ENCODE measurements around the gene RPS18. TPM values are rescaled to one million over a fixed set of nuclear protein-coding genes. Genes with fewer than 3 reads are reported as not detected.

RPS18 gene
- total RNA-seq, 4 donors from 2014 or later = 1,642 to 3,082 (median 2,562) TPM

DNA sequence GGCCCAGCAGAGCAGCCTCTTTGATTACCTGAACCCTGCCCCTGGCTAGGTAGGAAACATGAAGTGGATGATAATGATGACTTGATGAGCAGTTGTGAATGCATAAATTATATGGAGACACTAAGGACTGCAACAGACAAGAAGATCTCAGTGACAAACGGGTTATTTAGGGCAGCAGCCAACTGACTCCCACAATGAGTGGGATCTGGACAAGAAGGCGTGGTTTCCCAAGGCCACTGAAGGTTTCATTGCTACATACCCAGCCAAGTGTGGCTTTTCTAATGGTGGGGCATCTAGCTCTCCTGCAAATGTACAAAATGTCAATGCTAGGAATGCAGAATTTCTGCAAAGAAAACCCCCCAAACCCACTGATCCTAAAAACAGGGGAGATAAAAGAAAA, 34.1 kb upstream of the RPS18 start:
- intact Hi-C loops (cut with DNase I) = no loop called here
- no peak overlapping the region for H3K27ac ChIP-seq (replicated peaks in 1 of 4)
- peaks cover 0 to 70% (median 5%) of the 10 kb centered on the region in 4 donors for H3K27me3 ChIP-seq
- 50% methylated on average over 2 of the region's 2 CpGs for WGBS
- no peak overlapping the region for H3K4me3 ChIP-seq
- TF ChIP-seq, protein P1, sequence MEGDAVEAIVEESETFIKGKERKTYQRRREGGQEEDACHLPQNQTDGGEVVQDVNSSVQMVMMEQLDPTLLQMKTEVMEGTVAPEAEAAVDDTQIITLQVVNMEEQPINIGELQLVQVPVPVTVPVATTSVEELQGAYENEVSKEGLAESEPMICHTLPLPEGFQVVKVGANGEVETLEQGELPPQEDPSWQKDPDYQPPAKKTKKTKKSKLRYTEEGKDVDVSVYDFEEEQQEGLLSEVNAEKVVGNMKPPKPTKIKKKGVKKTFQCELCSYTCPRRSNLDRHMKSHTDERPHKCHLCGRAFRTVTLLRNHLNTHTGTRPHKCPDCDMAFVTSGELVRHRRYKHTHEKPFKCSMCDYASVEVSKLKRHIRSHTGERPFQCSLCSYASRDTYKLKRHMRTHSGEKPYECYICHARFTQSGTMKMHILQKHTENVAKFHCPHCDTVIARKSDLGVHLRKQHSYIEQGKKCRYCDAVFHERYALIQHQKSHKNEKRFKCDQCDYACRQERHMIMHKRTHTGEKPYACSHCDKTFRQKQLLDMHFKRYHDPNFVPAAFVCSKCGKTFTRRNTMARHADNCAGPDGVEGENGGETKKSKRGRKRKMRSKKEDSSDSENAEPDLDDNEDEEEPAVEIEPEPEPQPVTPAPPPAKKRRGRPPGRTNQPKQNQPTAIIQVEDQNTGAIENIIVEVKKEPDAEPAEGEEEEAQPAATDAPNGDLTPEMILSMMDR (IDR thresholded peaks at IDR 0.05) = no peak
- no peak for TF ChIP-seq POLR2AphosphoS5 (IDR thresholded peaks at IDR 0.05)
- TF ChIP-seq POLR2A (IDR thresholded peaks at IDR 0.05; ENCODE audit: low read depth) = no peak
- TF ChIP-seq EP300 (IDR thresholded peaks at IDR 0.05) = no peak
- no peaks in the 10 kb centered on the region for H3K9me3 ChIP-seq
- H3K36me3 ChIP-seq = no peaks in the 10 kb centered on the region
- no peaks in the 10 kb centered on the region for H3K4me1 ChIP-seq
- no peak for DNase-seq (ENCODE audit: extremely low spot score)

DNA sequence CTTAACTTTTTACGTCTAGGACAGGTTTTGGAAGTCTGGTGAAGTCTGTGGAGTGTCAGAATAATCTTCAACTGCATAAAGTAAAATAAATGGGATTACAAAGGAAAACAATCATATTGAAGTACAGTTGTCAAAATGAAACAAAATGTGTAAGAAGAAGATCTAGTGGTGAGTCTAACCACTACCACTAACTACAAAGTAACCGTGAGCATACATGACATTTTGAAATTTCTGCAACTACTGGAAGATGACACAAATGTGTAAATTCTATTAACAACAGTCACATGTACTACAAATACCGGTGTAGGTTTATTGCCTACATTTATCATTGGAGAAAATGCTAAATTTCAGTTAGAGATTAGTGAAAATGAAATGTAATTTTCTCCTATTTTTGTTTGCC, 29.9 kb upstream of the RPS18 start:
- Histone ChIP-seq H3K4me1 (no peaks in the 10 kb centered on the region), H3K4me3 (no peak overlapping the region), H3K36me3 (no peaks in the 10 kb centered on the region), H3K27ac (replicated peaks in 1 of 4) (no peak overlapping the region), H3K9me3 (no peaks in the 10 kb centered on the region), H3K27me3 (peaks cover 0 to 45% (median 0%) of the 10 kb centered on the region in 4 donors)
- no peak for DNase-seq (ENCODE audit: extremely low spot score)
- TF ChIP-seq POLR2AphosphoS5 (IDR thresholded peaks at IDR 0.05) (no peak), EP300 (IDR thresholded peaks at IDR 0.05) (no peak), POLR2A (IDR thresholded peaks at IDR 0.05; ENCODE audit: low read depth) (no peak)
- TF ChIP-seq, protein P1 (IDR thresholded peaks at IDR 0.05) = no peak
- 62% methylated on average over 3 of the region's 3 CpGs for WGBS
- intact Hi-C loops (cut with DNase I) = no loop called here

DNA sequence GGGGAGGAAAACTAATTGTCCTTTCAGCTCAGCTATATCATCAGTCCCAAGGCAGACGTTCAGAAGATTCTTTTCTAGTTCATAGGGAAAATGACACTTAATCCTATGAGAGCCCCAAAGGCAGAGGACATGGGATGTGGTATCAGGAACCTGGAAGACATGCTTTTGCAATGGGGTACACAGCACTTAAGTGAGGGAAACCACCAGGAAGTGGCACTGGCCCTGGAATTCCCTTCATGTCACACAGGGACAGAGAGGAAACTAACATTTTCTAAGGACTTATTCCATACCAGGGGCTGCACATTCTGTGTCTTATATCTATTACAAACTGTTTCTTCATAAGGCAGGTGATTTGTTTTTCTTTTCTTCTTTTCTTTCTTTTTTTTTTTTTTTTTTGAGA, 28.4 kb upstream of the RPS18 start:
- no peaks in the 10 kb centered on the region for H3K9me3 ChIP-seq
- no peak overlapping the region for H3K4me3 ChIP-seq
- no peak overlapping the region for H3K27ac ChIP-seq (replicated peaks in 1 of 4)
- DNase-seq (ENCODE audit: extremely low spot score) = no peak
- peaks cover 6 to 9% (median 9%) of the 10 kb centered on the region in 4 donors for H3K4me1 ChIP-seq
- H3K36me3 ChIP-seq = no peaks in the 10 kb centered on the region
- H3K27me3 ChIP-seq = peaks cover 0 to 34% (median 0%) of the 10 kb centered on the region in 4 donors
- intact Hi-C loops (cut with DNase I) = no loop called here
- TF ChIP-seq, protein P1 (IDR thresholded peaks at IDR 0.05) = no peak
- no peak for TF ChIP-seq POLR2AphosphoS5 (IDR thresholded peaks at IDR 0.05)
- no peak for TF ChIP-seq EP300 (IDR thresholded peaks at IDR 0.05)
- no peak for TF ChIP-seq POLR2A (IDR thresholded peaks at IDR 0.05; ENCODE audit: low read depth)
- WGBS = 8% methylated on average over 1 of the region's 1 CpG

DNA sequence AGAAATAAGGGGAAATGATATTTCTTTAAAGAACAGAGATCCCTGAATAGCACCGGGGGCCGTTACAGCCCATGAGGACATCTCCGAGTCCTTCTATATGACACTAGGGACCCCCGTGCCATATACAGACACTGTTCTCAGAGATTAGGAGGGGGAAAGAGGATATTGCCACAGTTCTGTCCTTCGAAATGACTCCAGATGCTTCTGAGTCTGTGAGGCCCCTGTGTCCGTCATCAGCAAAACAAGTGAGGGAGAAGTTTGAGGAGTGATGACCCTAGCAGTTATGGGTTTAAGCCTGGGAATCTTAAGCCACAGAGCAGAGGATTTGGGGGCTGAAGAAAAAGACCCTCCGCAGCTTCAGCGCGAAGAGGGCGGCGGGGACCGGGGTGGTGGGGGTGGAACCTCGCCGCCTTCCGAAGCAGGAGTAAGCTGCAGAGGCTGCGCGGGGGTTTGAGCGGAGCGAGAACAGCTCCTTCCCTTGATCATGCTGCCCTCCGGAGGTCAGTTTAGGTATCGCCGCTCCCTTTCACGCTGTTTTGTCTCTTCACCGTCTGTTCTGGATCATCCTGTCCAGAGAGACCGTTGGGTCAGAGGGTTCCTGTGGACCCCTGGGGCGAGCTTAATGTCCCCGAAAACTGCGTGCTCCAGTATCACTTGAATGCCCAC, 23.8 kb upstream of the RPS18 start:
- Histone ChIP-seq H3K9me3 (no peaks in the 10 kb centered on the region), H3K4me1 (peaks cover 24 to 36% (median 31%) of the 10 kb centered on the region in 4 donors), H3K36me3 (peaks cover 0 to 18% (median 14%) of the 10 kb centered on the region in 4 donors), H3K27ac (replicated peaks in 1 of 4) (peak overlapping the region; percentile 92 to 98 (median 94)), H3K27me3 (peaks cover 0 to 10% (median 0%) of the 10 kb centered on the region in 4 donors), H3K4me3 (peak overlapping the region; percentile 58 to 66 (median 62))
- intact Hi-C loops (cut with DNase I) = loop anchor here (5.0 kb wide), 3 partner anchors 56 to 231 kb away; partner anchors contain the start of gene COL11A2
- TF ChIP-seq POLR2AphosphoS5 (IDR thresholded peaks at IDR 0.05) (peak in 1 of 2 donors; percentile 62), POLR2A (IDR thresholded peaks at IDR 0.05; ENCODE audit: low read depth) (no peak), EP300 (IDR thresholded peaks at IDR 0.05) (no peak)
- TF ChIP-seq, protein P1 (IDR thresholded peaks at IDR 0.05) = peak; percentile 97 to 99 (median 98)
- WGBS = 10% methylated on average over 15 of the region's 28 CpGs
- peak; percentile 96 for DNase-seq (ENCODE audit: extremely low spot score)

All from esophagus muscularis mucosa (tissue), 4 donors.